SK-N-MC (cell line): ENCODE data around the gene FAM13A.

Source experiments
- EZH2 ChIP-seq: fragments of 200-600 bp; sonication (generic); IDR thresholded peaks from one replicate; pipeline ENCODE4 v1.6.1; 2017; ENCODE audit warnings: antibody characterized with exemption
- POLR2AphosphoS5 ChIP-seq: IDR thresholded peaks from 2 replicates; pipeline ENCODE4 v1.6.1; 2012; ENCODE audit warnings: mild to moderate bottlenecking, low read depth, low read length, borderline replicate concordance

DNA sequence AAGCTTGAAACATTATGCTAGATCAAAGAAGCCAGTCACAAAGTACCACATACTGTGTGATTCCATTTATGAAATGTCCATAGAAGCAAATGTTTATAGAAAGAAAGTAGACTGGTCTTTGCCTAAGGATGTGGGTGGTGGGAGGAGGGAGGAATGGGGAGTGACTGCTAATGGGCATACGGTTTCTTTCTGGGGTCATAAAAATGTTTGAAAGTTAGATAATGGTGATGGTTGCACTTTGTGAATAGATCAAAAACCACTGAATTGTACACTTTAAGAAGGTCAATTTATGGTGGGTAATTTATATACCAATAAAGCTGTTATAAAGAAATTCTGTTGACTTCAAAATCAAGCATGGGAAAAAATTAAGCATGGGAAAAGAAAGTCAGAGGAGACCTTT lies 56.6 kb downstream of the FAM13A start:
- no peak for TF ChIP-seq POLR2AphosphoS5
- TF ChIP-seq EZH2 = no peak
